ENCODE measurements around the gene CRELD1.
"Not testable (repeated sequence)": the region's sequence is repeated elsewhere in the genome, so short reads cannot be mapped to it uniquely, and the experiment has no call there.

CRELD1 gene

GRCh38 chr3:9890249-9891071, 43.2 kb upstream of the CRELD1 start, which contains the start of gene JAGN1:
Gene JAGN1, plus strand, starts transcription at chr3:9890610. Its CDS starts 113 bp downstream, at chr3:9890723.
- peaks cover 12% of the 10 kb centered on the region for H3K79me2 ChIP-seq (ENCODE audit: insufficient read depth, low read length)
- no peaks in the 10 kb centered on the region for H3F3A ChIP-seq (ENCODE audit: insufficient read depth, low read length)
- H4K20me1 ChIP-seq (ENCODE audit: insufficient read depth, low read length): no peaks in the 10 kb centered on the region
- H3K4me1 ChIP-seq (ENCODE audit: insufficient read depth, low read length, severe bottlenecking): peaks cover 13% of the 10 kb centered on the region
- H3K9me3 ChIP-seq (ENCODE audit: low read length): no peaks in the 10 kb centered on the region
- 0 out of 2 replicates have a peak within 1 kb of the TSS, but pooled peaks have one; percentile 51 for H2AFZ ChIP-seq (ENCODE audit: low read length)
- peak within 1 kb of the TSS; percentile 96 for H3K9ac ChIP-seq (ENCODE audit: low read length)
- H3K27ac ChIP-seq (ENCODE audit: low read depth, low read length, poor library complexity, severe bottlenecking): peak within 1 kb of the TSS; percentile 21
- H3K4me2 ChIP-seq (ENCODE audit: low read length): peak within 1 kb of the TSS; percentile 74
- H3K36me3 ChIP-seq (ENCODE audit: insufficient read depth, low read length): peaks cover 26% of the 10 kb centered on the region
- no peaks in the 10 kb centered on the region for H3K27me3 ChIP-seq (ENCODE audit: insufficient read depth, low read length)
- H3K9me2 ChIP-seq (ENCODE audit: low read depth, low read length): no peaks in the 10 kb centered on the region
- peak within 1 kb of the TSS; percentile 96 for H3K4me3 ChIP-seq (ENCODE audit: low read depth, low read length, poor library complexity, severe bottlenecking)
- no peak for TF ChIP-seq CTCF (IDR thresholded peaks at IDR 0.05; ENCODE audit: low read length)

GRCh38 chr3:9891072-9891622, 42.5 kb upstream of the CRELD1 start:
- peaks cover 26% of the 10 kb centered on the region for H3K36me3 ChIP-seq (ENCODE audit: insufficient read depth, low read length)
- H3K4me3 ChIP-seq (ENCODE audit: low read depth, low read length, poor library complexity, severe bottlenecking): peak overlapping the region; percentile 96
- H4K20me1 ChIP-seq (ENCODE audit: insufficient read depth, low read length): no peaks in the 10 kb centered on the region
- TF ChIP-seq EZH2 (IDR thresholded peaks at IDR 0.05; ENCODE audit: borderline replicate concordance, low read length) (no peak), CTCF (IDR thresholded peaks at IDR 0.05; ENCODE audit: low read length) (no peak)
- peaks cover 13% of the 10 kb centered on the region for H3K4me1 ChIP-seq (ENCODE audit: insufficient read depth, low read length, severe bottlenecking)
- H2AFZ ChIP-seq (ENCODE audit: low read length): no peak overlapping the region
- H3K27ac ChIP-seq (ENCODE audit: low read depth, low read length, poor library complexity, severe bottlenecking): peak overlapping the region; percentile 21
- no peaks in the 10 kb centered on the region for H3K9me2 ChIP-seq (ENCODE audit: low read depth, low read length)
- no peaks in the 10 kb centered on the region for H3K9me3 ChIP-seq (ENCODE audit: low read length)
- H3K4me2 ChIP-seq (ENCODE audit: low read length): peak overlapping the region; percentile 74
- peak overlapping the region; percentile 96 for H3K9ac ChIP-seq (ENCODE audit: low read length)
- no peaks in the 10 kb centered on the region for H3K27me3 ChIP-seq (ENCODE audit: insufficient read depth, low read length)
- H3F3A ChIP-seq (ENCODE audit: insufficient read depth, low read length): no peaks in the 10 kb centered on the region
- peaks cover 12% of the 10 kb centered on the region for H3K79me2 ChIP-seq (ENCODE audit: insufficient read depth, low read length)

- TF ChIP-seq CTCF (IDR thresholded peaks at IDR 0.05; ENCODE audit: low read length): no peak
- Histone ChIP-seq H3K79me2 (ENCODE audit: insufficient read depth, low read length) (peaks cover 12% of the 10 kb centered on the region), H3K36me3 (ENCODE audit: insufficient read depth, low read length) (peaks cover 30% of the 10 kb centered on the region), H3K9me2 (ENCODE audit: low read depth, low read length) (no peaks in the 10 kb centered on the region), H3K9ac (ENCODE audit: low read length) (no peak overlapping the region), H3F3A (ENCODE audit: insufficient read depth, low read length) (no peaks in the 10 kb centered on the region), H2AFZ (ENCODE audit: low read length) (no peak overlapping the region), H3K4me3 (ENCODE audit: low read depth, low read length, poor library complexity, severe bottlenecking) (no peak overlapping the region), H4K20me1 (ENCODE audit: insufficient read depth, low read length) (no peaks in the 10 kb centered on the region), H3K4me1 (ENCODE audit: insufficient read depth, low read length, severe bottlenecking) (peaks cover 13% of the 10 kb centered on the region), H3K27ac (ENCODE audit: low read depth, low read length, poor library complexity, severe bottlenecking) (no peak overlapping the region), H3K9me3 (ENCODE audit: low read length) (no peaks in the 10 kb centered on the region), H3K27me3 (ENCODE audit: insufficient read depth, low read length) (no peaks in the 10 kb centered on the region), H3K4me2 (ENCODE audit: low read length) (no peak overlapping the region)
Measured at GRCh38 chr3:9893739-9894138, 39.9 kb upstream of the CRELD1 start.

GRCh38 chr3:9895715-9896114, 37.9 kb upstream of the CRELD1 start:
- H3K4me1 ChIP-seq (ENCODE audit: insufficient read depth, low read length, severe bottlenecking); H3F3A ChIP-seq (ENCODE audit: insufficient read depth, low read length): not testable (repeated sequence)

GRCh38 chr3:9896755-9897407, 36.8 kb upstream of the CRELD1 start:
- H4K20me1 ChIP-seq (ENCODE audit: insufficient read depth, low read length); H3K4me3 ChIP-seq (ENCODE audit: low read depth, low read length, poor library complexity, severe bottlenecking); H3F3A ChIP-seq (ENCODE audit: insufficient read depth, low read length); H2AFZ ChIP-seq (ENCODE audit: low read length); H3K4me1 ChIP-seq (ENCODE audit: insufficient read depth, low read length, severe bottlenecking); H3K79me2 ChIP-seq (ENCODE audit: insufficient read depth, low read length); H3K9ac ChIP-seq (ENCODE audit: low read length); H3K4me2 ChIP-seq (ENCODE audit: low read length); H3K27ac ChIP-seq (ENCODE audit: low read depth, low read length, poor library complexity, severe bottlenecking); H3K9me2 ChIP-seq (ENCODE audit: low read depth, low read length); H3K9me3 ChIP-seq (ENCODE audit: low read length); H3K27me3 ChIP-seq (ENCODE audit: insufficient read depth, low read length): not testable (repeated sequence)
- peaks cover 30% of the 10 kb centered on the region for H3K36me3 ChIP-seq (ENCODE audit: insufficient read depth, low read length)

More at GRCh38 chr3:9895715-9896114, 37.9 kb upstream of the CRELD1 start:
- not testable (repeated sequence) for H2AFZ ChIP-seq (ENCODE audit: low read length); H3K9me2 ChIP-seq (ENCODE audit: low read depth, low read length); H3K27me3 ChIP-seq (ENCODE audit: insufficient read depth, low read length); H4K20me1 ChIP-seq (ENCODE audit: insufficient read depth, low read length); H3K9ac ChIP-seq (ENCODE audit: low read length); H3K27ac ChIP-seq (ENCODE audit: low read depth, low read length, poor library complexity, severe bottlenecking); H3K9me3 ChIP-seq (ENCODE audit: low read length); H3K4me3 ChIP-seq (ENCODE audit: low read depth, low read length, poor library complexity, severe bottlenecking); H3K4me2 ChIP-seq (ENCODE audit: low read length)
- Histone ChIP-seq H3K36me3 (ENCODE audit: insufficient read depth, low read length) (peaks cover 30% of the 10 kb centered on the region), H3K79me2 (ENCODE audit: insufficient read depth, low read length) (peaks cover 11% of the 10 kb centered on the region)
